ENCODE data around the gene PBX3.

DNA sequence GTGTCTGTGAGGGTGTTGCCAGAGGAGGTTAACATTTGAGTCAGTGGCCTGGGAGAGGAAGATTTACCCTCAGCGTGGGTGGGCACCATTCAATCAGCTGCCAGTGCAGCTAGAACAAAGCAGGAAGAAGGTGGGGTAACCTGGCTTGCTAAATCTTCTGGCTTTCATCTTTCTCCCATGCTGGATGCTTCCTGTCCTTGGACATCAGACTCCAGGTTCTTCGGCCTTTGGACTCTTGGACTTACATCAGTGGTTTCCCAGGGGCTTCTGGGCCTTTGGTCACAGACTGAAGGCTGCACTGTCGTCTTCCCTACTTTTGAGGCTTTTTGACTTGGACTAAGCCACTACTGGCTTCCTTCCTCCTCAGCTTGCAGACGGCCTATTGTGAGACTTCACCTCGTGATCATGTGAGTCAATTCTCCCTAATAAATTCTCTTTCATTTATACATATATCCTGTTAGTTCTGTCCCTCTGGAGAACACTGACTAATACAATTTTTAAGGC is 38.1 kb downstream of the PBX3 start:
- TF ChIP-seq, protein P1, sequence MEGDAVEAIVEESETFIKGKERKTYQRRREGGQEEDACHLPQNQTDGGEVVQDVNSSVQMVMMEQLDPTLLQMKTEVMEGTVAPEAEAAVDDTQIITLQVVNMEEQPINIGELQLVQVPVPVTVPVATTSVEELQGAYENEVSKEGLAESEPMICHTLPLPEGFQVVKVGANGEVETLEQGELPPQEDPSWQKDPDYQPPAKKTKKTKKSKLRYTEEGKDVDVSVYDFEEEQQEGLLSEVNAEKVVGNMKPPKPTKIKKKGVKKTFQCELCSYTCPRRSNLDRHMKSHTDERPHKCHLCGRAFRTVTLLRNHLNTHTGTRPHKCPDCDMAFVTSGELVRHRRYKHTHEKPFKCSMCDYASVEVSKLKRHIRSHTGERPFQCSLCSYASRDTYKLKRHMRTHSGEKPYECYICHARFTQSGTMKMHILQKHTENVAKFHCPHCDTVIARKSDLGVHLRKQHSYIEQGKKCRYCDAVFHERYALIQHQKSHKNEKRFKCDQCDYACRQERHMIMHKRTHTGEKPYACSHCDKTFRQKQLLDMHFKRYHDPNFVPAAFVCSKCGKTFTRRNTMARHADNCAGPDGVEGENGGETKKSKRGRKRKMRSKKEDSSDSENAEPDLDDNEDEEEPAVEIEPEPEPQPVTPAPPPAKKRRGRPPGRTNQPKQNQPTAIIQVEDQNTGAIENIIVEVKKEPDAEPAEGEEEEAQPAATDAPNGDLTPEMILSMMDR (IDR thresholded peaks at IDR 0.05), result no peak
- TF ChIP-seq POLR2A (IDR thresholded peaks at IDR 0.05), result no peak

All from lower leg skin (tissue), 3 donors.